HepG2 (cell line): ENCODE data around the gene PAFAH1B1. TPM values are rescaled to one million over a fixed set of nuclear protein-coding genes. Genes with fewer than 3 reads are reported as not detected.

Experiments
- HOXA9 ChIP-seq: sonication (generic); formaldehyde crosslinking; IDR thresholded peaks from 2 replicates; pipeline ENCODE4 v1.8.1; 2022; ENCODE audit warnings: missing genetic modification reagents, mild to moderate bottlenecking, moderate library complexity, borderline replicate concordance
- KLF13 ChIP-seq: sonication (generic); formaldehyde crosslinking; IDR thresholded peaks from 2 replicates; pipeline ENCODE4 v1.4.0; 2020; ENCODE audit warnings: mild to moderate bottlenecking, missing genetic modification reagents
- MED1 ChIP-seq: sonication (generic); formaldehyde crosslinking; IDR thresholded peaks from 2 replicates; pipeline ENCODE4 v1.4.0; 2020; ENCODE audit warnings: missing genetic modification reagents
- MIER2 ChIP-seq: IDR thresholded peaks from 2 replicates; pipeline ENCODE4 v1.6.1; 2016; ENCODE audit warnings: missing biosample characterization, missing genetic modification reagents
- RNF2 ChIP-seq: fragments of 450-650 bp; conservative IDR thresholded peaks from 2 replicates; pipeline ENCODE4 v1.6.1; 2016; ENCODE audit warnings: low read depth
- STAG1 ChIP-seq: sonication (generic); formaldehyde crosslinking; IDR thresholded peaks from 2 replicates; pipeline ENCODE4 v1.4.0; 2020; ENCODE audit warnings: missing genetic modification reagents
- TBP ChIP-seq: sonication (generic); formaldehyde crosslinking; IDR thresholded peaks from 2 replicates; pipeline ENCODE4 v1.5.0; 2020; ENCODE audit warnings: missing genetic modification reagents
- XRCC5 ChIP-seq: fragments of 200-400 bp; formaldehyde crosslinking; optimal IDR thresholded peaks from 2 replicates; pipeline ENCODE3; 2017; ENCODE audit warnings: mild to moderate bottlenecking, low read length
- ZBTB1 ChIP-seq: sonication (generic); formaldehyde crosslinking; IDR thresholded peaks from 2 replicates; pipeline ENCODE4 v1.4.0; 2020; ENCODE audit warnings: missing genetic modification reagents, borderline replicate concordance
- ZNF205 ChIP-seq: IDR thresholded peaks from 2 replicates; pipeline ENCODE4 v1.6.1; 2018; ENCODE audit warnings: missing biosample characterization, missing genetic modification reagents
- ZNF709 ChIP-seq: sonication (generic); formaldehyde crosslinking; IDR thresholded peaks from 2 replicates; pipeline ENCODE4 v1.5.0; 2020; ENCODE audit warnings: mild to moderate bottlenecking, missing genetic modification reagents
- ZNF749 ChIP-seq: sonication (generic); formaldehyde crosslinking; IDR thresholded peaks from 2 replicates; pipeline ENCODE4 v1.8.0; 2022; ENCODE audit warnings: mild to moderate bottlenecking, missing genetic modification reagents, moderate library complexity, borderline replicate concordance
- ZNF772 ChIP-seq: sonication (generic); formaldehyde crosslinking; IDR thresholded peaks from 2 replicates; pipeline ENCODE4 v1.5.0; 2020; ENCODE audit warnings: mild to moderate bottlenecking, missing genetic modification reagents
- ZSCAN20 ChIP-seq: sonication (generic); formaldehyde crosslinking; IDR thresholded peaks from 2 replicates; pipeline ENCODE4 v1.4.0; 2020; ENCODE audit warnings: missing genetic modification reagents, mild to moderate bottlenecking, borderline replicate concordance
- ZSCAN21 ChIP-seq: sonication (generic); formaldehyde crosslinking; IDR thresholded peaks from 2 replicates; pipeline ENCODE4 v1.8.0; 2022; ENCODE audit warnings: mild to moderate bottlenecking, missing genetic modification reagents, moderate library complexity, borderline replicate concordance
- polyA plus RNA-seq, 8 experiments: library from polyadenylated mRNA; depleted of rRNA in 3 of 8; stranded (reverse) in 7 of 8; unstranded in 1 of 8; fragments of >200 nt; fragmentation: Illumina TruSeq in 4 of 8; extraction: Trizol in 4 of 8; gene quantifications; 2 replicates each; pipeline versions ENCODE4 v1.2.1 to v1.2.3, GENCODE V29; 2011 to 2016; ENCODE audit warnings: low read depth in 4 of 8, missing spikeins in 1 of 8, mixed read lengths in 1 of 8; ENCODE audit not compliant: insufficient read depth in 1 of 8
- total RNA-seq, 5 experiments: library from RNA; depleted of rRNA; stranded (reverse); fragments of >200 nt; fragmentation: Illumina TruSeq; extraction: Trizol; gene quantifications; 2 replicates each; pipeline ENCODE4 v1.2.3, GENCODE V29; 2016; ENCODE audit warnings: low read depth in 1 of 5
- TF ChIP-seq, protein P1 (sequence below): sonication (generic); formaldehyde crosslinking; IDR thresholded peaks from 2 replicates; pipeline ENCODE4 v1.4.0; 2020; ENCODE audit warnings: low read depth, mild to moderate bottlenecking, missing genetic modification reagents
- TF ChIP-seq, protein P2 (sequence below): IDR thresholded peaks from 2 replicates; pipeline ENCODE4 v1.6.1; 2016; ENCODE audit warnings: mild to moderate bottlenecking, missing biosample characterization, missing genetic modification reagents
- TF ChIP-seq, protein P3 (sequence below): sonication (generic); formaldehyde crosslinking; IDR thresholded peaks from 2 replicates; pipeline ENCODE4 v1.4.0; 2020; ENCODE audit warnings: mild to moderate bottlenecking, missing genetic modification reagents
- TF ChIP-seq, protein P4 (sequence below): sonication (generic); formaldehyde crosslinking; IDR thresholded peaks from 2 replicates; pipeline ENCODE4 v1.8.0; 2022; ENCODE audit warnings: low read depth, missing genetic modification reagents
- TF ChIP-seq, protein P5 (sequence below): sonication (generic); formaldehyde crosslinking; IDR thresholded peaks from 2 replicates; pipeline ENCODE4 v1.5.1; 2020; ENCODE audit warnings: mild to moderate bottlenecking, moderate library complexity, missing genetic modification reagents

PAFAH1B1 gene
- total and polyA plus RNA-seq, 2 of the 13 experiments (the other 11 are each of a cell fraction or from before 2014, with no cell fraction given), result 46.0 to 64.9 TPM

DNA sequence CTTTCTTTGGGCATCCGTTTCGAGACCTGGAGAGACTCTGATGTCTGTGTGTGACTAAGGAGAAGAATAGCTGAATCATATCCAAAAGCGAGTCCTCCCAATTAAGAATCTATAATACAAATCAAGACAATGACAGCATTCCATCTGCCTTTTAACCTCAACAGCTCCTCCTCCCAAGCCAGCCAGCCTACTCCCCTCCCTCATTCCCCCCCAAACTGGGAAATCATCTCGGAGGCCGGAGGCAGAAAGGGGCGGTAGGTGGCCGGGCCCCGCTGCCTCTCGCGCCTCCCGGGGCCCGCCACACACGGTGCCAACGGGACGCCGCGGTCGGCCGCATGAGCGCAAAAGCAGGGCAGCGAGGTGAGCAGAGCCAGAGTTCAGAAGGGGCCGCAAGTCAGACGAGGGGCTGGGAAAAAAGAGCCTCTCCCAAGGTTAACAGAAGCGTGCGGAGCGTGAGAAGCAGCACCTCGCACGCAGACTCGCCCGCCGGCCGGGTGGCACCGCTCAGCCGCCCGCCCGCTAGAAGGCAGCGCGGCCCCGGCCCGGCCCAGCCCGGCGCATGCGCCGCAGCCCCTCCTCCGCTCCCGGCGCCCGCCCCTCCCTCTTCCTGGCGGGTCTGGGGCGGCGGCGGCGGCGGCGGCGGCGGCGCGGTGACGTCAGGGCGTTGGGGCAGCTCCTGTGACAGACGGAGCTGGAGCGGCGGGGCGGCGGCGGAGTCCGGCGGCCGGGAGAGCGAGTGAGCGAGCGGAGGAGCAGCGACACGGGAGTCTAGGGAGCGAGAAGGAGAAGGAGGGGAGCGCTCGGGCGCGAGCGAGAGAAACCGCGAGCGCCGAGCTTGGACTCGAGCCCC, at the start of gene PAFAH1B1 (continued):
- TF ChIP-seq, protein P1, sequence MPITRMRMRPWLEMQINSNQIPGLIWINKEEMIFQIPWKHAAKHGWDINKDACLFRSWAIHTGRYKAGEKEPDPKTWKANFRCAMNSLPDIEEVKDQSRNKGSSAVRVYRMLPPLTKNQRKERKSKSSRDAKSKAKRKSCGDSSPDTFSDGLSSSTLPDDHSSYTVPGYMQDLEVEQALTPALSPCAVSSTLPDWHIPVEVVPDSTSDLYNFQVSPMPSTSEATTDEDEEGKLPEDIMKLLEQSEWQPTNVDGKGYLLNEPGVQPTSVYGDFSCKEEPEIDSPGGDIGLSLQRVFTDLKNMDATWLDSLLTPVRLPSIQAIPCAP (CRISPR knock-in tag), result no peak
- TF ChIP-seq ZNF205 (CRISPR knock-in tag), result peak; percentile 49; the same call in 1 of the 2 replicates
- TF ChIP-seq, protein P2, sequence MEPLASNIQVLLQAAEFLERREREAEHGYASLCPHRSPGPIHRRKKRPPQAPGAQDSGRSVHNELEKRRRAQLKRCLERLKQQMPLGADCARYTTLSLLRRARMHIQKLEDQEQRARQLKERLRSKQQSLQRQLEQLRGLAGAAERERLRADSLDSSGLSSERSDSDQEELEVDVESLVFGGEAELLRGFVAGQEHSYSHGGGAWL (CRISPR knock-in tag), result peak; percentile 68; the same call in 1 of the 2 replicates
- TF ChIP-seq, protein P3, sequence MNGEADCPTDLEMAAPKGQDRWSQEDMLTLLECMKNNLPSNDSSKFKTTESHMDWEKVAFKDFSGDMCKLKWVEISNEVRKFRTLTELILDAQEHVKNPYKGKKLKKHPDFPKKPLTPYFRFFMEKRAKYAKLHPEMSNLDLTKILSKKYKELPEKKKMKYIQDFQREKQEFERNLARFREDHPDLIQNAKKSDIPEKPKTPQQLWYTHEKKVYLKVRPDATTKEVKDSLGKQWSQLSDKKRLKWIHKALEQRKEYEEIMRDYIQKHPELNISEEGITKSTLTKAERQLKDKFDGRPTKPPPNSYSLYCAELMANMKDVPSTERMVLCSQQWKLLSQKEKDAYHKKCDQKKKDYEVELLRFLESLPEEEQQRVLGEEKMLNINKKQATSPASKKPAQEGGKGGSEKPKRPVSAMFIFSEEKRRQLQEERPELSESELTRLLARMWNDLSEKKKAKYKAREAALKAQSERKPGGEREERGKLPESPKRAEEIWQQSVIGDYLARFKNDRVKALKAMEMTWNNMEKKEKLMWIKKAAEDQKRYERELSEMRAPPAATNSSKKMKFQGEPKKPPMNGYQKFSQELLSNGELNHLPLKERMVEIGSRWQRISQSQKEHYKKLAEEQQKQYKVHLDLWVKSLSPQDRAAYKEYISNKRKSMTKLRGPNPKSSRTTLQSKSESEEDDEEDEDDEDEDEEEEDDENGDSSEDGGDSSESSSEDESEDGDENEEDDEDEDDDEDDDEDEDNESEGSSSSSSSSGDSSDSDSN, result peak; percentile 84
- no peak for TF ChIP-seq KLF13
- peak; percentile 82; the same call in 1 of the 2 replicates for TF ChIP-seq ZNF749
- TF ChIP-seq, protein P4, sequence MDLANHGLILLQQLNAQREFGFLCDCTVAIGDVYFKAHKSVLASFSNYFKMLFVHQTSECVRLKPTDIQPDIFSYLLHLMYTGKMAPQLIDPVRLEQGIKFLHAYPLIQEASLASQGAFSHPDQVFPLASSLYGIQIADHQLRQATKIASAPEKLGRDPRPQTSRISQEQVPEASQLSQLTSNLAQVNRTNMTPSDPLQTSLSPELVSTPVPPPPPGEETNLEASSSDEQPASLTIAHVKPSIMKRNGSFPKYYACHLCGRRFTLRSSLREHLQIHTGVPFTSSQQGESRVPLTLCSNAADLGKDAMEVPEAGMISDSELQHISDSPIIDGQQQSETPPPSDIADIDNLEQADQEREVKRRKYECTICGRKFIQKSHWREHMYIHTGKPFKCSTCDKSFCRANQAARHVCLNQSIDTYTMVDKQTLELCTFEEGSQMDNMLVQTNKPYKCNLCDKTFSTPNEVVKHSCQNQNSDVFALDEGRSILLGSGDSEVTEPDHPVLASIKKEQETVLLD (CRISPR knock-in tag), result peak; percentile 66
- TF ChIP-seq, protein P5, sequence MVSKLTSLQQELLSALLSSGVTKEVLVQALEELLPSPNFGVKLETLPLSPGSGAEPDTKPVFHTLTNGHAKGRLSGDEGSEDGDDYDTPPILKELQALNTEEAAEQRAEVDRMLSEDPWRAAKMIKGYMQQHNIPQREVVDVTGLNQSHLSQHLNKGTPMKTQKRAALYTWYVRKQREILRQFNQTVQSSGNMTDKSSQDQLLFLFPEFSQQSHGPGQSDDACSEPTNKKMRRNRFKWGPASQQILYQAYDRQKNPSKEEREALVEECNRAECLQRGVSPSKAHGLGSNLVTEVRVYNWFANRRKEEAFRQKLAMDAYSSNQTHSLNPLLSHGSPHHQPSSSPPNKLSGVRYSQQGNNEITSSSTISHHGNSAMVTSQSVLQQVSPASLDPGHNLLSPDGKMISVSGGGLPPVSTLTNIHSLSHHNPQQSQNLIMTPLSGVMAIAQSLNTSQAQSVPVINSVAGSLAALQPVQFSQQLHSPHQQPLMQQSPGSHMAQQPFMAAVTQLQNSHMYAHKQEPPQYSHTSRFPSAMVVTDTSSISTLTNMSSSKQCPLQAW (CRISPR knock-in tag), result no peak
- TF ChIP-seq TBP (CRISPR knock-in tag), result no peak
- peak; percentile 64; the same call in 1 of the 2 replicates for TF ChIP-seq ZNF709 (CRISPR knock-in tag)
- peak; percentile 73 for TF ChIP-seq ZNF772 (CRISPR knock-in tag)
- 0 out of 2 replicates have a peak, but pooled peaks have one; percentile 60 for TF ChIP-seq HOXA9 (CRISPR knock-in tag)
- peak; percentile 56 for TF ChIP-seq XRCC5
- peak; percentile 93 for TF ChIP-seq RNF2
- 0 out of 2 replicates have a peak, but pooled peaks have one; percentile 23 for TF ChIP-seq MED1
- peak; percentile 21; the same call in 1 of the 2 replicates for TF ChIP-seq STAG1 (CRISPR knock-in tag)
- 0 out of 2 replicates have a peak, but pooled peaks have one; percentile 64 for TF ChIP-seq ZSCAN21 (CRISPR knock-in tag)
- TF ChIP-seq ZBTB1 (CRISPR knock-in tag), result no peak
- no peak for TF ChIP-seq ZSCAN20 (CRISPR knock-in tag)
- no peak for TF ChIP-seq MIER2
